HG03175 (cell line): Measurements from ENCODE around the gene TIAM1.

Source experiments
- ATAC-seq: cut with Tn5 transposase; IDR thresholded peaks from one replicate; pipeline ENCODE4 v1.9.1; 2021; ENCODE audit warnings: mild to moderate bottlenecking, moderate library complexity; ENCODE audit not compliant: unreplicated experiment

The TIAM1 gene, protein sequence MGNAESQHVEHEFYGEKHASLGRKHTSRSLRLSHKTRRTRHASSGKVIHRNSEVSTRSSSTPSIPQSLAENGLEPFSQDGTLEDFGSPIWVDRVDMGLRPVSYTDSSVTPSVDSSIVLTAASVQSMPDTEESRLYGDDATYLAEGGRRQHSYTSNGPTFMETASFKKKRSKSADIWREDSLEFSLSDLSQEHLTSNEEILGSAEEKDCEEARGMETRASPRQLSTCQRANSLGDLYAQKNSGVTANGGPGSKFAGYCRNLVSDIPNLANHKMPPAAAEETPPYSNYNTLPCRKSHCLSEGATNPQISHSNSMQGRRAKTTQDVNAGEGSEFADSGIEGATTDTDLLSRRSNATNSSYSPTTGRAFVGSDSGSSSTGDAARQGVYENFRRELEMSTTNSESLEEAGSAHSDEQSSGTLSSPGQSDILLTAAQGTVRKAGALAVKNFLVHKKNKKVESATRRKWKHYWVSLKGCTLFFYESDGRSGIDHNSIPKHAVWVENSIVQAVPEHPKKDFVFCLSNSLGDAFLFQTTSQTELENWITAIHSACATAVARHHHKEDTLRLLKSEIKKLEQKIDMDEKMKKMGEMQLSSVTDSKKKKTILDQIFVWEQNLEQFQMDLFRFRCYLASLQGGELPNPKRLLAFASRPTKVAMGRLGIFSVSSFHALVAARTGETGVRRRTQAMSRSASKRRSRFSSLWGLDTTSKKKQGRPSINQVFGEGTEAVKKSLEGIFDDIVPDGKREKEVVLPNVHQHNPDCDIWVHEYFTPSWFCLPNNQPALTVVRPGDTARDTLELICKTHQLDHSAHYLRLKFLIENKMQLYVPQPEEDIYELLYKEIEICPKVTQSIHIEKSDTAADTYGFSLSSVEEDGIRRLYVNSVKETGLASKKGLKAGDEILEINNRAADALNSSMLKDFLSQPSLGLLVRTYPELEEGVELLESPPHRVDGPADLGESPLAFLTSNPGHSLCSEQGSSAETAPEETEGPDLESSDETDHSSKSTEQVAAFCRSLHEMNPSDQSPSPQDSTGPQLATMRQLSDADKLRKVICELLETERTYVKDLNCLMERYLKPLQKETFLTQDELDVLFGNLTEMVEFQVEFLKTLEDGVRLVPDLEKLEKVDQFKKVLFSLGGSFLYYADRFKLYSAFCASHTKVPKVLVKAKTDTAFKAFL (N-terminal part only)

DNA sequence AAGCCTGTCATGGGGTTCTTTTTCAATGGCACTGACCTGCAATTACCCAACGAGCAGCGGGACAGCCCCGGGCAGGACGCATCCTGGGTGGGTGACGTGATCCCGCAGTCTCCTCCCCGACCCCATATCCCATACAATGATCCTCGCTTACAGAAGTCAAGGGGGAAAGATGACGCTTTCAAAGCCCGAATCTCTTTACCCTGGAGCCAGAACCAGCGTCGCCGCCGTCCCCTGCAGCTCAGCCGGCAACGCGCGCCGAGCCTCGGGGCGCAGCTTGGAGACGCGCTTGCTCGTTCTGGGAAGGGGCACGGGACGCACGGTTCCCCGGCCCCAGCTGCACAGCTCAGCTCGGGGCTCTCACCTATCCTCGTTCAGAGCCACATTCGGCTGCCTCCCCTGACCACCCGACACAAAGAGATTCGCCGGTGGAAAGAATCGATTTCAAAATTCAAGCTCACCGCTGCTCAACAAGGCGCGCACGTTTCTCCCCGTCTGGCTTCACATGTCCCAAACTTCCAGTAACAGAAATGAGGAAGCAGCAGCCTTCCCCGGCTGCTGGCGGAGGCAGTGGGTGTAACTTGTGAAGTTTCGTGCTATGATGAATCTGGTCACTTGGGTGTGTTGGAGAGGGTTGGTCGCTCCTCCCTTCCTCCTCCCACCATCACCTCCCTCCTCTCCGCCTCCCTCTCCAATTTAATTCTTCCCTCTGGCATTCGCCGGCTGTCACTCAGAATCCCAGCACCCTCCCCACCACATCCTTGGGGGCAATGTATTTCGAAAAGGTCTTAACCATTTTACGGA, at the start of gene TIAM1:
Gene TIAM1 (minus strand): TSS at position 582 of the 801 bp plus-strand sequence. CDS start 77,289 bp downstream, outside the sequence.
- no peak for ATAC-seq

DNA sequence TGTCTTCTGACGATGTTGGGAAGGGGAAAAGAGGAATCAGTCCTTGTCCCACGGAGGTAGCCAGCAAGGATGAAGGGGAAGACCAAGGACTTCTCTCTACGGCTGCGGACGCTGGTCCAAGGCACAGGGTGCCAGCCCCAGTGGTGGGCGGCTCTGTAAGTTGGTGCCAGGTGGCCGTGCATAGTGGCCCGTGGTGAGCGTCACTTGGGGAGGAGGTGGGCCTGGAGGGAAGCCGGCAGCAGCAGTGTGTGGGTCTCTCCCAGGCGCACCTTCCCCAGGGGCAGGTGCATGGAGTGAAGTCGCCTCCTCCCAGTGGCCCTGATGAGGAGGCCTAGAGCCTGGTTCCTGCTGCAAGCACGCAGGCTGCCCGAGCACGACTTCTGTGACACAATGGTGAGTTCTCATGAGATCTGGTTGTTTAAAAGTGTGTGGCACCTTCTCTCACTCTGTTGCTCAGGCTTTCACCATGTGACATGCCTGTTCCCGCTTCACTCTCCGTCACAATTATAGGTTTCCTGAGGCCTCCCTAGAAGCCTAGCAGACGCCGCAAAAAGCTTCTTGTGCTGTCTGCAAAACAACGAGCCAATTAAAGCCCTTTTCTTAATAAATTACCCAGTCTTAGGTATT, 43.6 kb upstream of the TIAM1 start:
- ATAC-seq = no peak

DNA sequence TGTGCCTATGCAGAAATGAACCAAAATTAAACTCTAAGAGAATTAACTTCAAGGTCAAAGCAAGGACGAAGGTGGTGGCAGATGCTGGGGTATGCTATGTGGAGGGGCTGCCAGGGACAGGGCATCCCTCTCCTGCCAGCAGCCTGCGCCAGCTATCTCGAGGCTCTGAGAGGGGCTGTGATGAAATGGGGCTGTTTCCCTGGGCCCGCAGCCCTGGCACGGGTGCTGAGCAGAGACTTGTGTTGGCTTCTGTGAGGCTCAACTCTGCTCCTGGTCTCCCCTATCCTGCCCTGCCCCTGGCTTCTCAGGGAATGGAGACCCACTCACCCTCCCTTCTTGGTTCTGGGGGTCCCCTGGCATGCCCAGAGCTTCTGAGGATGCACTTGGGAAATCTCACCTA, 41.9 kb upstream of the TIAM1 start:
- no peak for ATAC-seq

DNA sequence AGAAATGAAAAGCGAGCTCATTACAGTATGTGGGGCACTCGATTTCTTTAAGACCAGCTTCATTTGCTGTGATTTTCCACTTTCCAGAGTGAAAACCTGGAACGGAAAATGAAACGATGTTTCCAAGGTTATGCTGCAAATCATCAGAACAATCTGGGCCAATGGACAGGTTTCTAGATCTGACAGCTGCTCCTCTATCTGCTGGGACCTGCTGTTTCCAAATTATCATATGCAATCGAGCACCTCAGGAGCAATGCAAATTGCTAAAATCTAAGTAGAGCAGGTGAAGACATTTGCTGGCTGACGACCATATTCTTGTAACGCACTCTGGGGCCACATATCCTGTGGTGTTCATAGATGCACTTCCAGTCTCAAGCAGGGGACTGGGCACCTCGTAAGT, 39.7 kb upstream of the TIAM1 start:
- no peak for ATAC-seq

DNA sequence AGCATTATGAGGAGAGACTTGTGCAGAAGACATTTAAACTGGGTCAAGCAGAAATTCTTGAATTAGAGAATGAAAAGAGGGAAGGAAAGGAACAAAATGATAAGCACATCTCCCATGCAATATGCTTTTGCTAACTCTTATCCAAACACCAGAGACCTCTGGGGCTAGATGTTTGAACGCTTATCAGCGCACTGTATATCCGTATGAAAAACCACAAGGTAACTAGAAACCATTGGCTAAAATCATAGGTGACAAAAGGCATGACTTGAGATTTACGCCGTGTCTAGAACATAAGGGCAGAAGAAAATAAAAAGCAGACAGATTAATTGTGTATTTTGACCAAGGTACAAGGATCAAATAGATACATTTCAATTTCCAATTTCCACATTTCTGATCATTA, 38.0 kb upstream of the TIAM1 start:
- ATAC-seq = no peak

DNA sequence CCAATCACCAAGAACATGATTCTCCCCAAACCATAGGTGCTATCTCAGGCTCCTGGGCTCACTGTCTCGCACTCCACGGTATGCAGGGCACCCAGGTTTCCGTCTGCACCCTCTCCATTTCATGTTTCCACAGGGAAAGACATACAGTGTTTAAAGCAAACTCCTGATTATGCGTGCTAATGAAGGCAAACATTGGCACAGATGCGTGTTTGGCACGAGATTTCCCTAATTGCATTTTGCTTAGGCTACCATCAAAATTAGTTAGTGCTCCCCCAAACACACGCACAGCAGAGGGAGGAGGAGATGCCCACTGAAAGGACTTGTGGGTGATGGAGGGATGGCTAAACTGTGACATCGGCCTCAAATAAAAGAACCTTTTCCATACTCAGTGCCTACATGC, 32.2 kb upstream of the TIAM1 start:
- no peak for ATAC-seq

DNA sequence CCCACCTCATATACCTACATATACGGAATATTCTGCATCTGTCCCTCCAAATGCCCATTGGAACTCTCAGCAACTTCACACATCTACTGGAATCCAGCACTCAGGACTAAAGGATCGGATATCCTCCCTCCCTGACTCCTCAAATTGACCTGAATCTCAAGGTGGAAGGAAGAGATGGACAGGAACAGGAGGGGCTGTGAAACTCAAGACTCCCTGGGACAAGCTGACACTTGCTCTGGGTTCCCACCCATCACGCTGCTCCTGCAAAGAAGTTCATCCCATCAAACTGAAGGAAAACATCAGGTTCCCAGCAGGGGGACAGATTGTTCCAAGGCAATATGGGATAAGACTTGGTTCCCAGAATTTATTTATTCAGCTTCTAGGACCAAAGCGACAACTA, 30.3 kb upstream of the TIAM1 start:
- ATAC-seq = no peak

DNA sequence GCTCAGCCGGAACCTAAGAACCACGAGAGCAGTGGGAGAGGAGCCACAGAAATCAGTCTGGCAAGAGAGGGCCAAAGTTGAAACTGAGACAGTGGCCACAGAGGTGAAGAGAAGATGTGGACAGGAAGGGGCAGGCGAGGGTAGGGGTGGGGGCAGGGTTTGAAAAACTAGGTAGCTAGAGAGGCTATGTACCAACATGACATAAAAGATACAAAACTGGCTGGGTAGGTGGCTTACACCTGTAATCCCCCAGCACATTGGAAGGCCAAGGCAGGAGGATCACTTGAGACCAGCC, 28.4 kb upstream of the TIAM1 start:
- ATAC-seq = no peak

DNA sequence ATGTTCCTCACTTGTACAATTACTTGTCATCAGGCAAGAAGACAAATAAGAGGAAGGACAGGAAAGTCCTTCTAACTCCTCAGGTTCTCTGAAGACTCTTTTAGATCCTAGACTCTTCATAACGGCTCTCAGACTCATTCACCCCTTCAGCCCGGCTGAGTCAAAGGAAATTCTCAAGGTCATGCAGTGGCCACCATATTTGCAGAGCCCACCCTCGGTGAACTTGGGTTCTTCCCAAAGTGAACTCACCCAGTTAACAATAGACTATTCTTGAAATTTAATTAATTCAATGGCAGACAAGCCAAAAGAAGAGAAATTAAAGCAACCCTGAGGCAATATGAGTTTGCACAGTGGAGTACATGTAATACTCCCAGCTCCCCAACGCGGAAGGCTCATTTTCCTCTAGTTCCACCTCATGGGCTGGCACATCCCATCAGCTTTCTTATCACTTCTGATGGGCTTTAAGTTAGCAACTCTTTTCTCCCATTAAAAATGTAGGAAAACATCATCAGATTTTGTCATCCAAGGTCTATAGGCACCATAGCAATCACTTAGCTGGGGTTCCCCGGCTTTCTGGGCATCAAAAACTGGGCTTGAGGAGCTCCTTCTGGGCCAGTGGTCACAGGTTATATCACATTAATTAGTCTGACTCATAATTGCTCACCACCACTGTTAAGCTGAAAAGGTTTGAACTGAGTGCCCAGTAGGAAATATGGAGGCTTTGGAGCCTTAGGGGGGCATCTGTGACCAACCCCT, 27.8 kb upstream of the TIAM1 start:
- ATAC-seq = no peak

DNA sequence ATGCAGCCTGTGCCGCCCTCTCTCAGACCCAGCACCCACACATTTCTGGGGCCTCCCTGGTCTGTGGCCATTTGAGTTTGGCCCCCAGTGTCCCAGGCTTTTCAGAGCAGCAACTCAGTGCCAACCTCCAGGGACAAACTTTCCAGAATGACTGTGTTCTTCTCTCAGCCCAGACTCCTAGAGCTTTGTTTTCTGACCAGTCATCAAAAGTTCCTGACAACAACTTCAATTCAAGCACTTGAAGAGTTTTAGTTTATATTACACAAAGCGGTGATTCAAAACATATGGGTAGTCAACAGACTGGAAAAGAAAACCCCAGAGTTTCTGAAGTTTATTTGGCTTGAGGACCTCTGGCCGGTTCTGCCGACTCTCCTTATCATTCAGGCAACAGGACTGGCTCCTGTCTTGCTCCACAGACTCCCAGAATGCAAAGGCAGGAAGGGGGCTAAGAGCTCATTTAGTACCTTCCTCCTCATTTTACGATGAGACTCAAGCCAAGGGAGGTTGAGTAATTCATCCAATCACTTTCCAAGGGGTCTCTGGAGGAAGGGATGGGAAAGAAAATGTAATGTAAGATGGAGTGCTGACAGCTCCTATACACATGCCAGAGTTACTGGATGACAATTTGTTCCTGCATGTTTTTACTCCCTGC, 27.0 kb upstream of the TIAM1 start:
- no peak for ATAC-seq

DNA sequence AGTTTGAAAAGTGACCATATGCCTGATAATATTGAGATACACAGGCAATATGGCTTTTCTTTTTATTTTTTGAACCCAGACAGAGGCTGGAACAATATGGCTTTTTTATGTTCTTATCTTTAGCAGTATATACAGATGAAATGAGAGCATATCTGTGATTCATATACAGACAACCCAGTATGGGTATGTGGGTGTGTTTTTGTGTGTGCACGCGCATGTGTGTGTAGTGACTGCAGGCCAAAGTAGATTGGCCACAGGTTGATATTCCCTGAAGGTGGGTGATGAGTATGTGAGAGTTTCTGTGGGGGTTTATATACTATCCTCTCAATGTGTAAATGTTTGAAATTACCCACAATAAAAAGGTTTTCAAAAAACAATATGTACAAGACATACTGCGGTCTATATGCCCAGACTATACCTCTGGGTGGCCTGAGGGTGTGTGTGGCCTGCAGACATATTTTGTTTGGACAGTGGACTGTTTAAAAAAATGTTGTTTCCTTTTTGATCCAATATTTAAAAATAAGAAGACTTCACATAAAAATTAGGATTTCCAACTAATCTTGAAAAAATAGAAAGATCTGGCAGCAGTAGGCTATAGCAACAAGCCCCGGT, 26.3 kb upstream of the TIAM1 start:
- no peak for ATAC-seq

DNA sequence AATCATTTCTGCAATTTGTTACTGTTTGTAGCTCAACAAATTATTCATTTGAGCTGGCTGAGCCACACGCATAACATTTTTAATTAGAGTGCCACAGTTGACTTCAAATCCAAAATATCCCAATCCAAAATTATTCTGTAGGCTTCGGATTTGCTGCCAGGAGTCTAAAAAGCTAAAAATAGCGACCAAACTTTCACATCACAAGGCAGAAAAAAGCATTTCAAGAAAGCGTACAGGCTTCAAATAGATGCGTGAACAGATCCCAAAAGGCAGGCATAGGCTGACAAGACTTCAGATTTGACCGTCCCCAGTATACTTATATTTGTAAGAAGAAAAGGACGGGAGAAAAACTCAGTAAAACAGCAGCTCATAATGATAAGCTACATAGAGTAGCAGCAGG, 24.3 kb upstream of the TIAM1 start:
- no peak for ATAC-seq

DNA sequence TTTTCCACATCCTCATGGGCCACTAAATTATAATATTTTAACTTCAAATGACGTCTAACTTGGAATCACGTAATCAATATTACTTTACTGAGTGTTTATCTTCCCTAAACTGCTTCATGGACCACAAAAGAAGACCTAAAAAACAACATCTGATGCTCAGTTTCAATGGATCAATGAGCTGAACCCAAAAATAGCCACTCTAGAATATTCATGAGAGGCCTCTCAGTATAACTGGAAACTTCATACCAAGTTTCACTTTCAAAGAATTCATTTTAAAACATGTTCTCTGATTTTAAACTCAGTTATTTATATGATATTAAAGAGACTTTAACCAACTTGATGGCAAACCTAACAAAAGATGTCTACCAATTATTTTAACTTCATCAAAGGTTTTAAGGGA, 23.7 kb upstream of the TIAM1 start:
- no peak for ATAC-seq

DNA sequence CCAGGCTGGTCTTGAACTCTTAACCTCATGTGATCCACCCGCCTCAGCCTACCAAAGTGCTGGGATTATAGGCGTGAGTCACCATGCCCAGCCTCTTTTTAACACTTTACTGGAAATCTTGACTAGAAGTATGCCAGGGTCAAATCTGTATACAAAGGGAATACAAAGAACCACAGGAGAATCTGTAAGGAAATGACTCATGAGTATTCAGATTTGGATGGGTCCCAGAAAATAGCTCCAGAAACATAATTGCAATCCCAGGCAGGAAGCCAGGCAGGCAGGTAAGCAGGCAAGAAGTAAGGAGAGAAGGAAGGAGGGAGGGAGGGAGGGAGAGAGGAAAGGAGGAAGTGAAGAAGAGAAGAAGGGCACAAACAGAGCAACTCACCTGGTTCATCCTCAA, 22.8 kb upstream of the TIAM1 start:
- ATAC-seq = no peak

DNA sequence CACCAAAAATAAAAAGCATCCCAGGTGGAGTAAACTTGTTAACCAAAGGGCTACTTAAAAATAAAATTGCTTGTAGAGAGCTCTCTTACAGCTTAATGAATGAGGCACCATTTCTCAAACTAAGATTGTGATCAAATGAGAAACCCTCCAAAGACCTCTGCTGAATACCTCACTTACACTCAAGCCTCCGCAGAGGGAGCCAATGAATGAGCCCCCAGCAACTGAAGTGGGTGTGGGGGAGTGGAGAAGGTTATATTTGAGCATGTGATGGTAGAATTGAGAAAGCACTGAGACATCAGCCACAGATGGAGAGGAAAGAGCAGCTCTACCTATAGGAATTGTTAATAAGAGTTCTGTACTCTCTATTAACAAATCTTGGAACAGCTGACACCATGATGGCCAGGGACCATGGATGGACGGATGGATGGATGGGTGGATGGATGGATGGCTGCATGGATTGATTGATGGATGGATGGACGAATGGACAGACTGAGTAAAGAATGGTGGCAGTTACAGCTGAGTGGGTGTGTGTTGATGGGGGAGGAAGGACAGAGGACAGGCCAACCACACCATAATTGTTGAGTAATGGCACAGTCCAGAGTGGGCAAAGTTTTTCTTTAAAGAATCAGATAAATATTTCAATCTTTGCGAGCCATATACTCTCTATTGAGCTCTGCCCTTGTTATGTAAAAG, 20.3 kb upstream of the TIAM1 start:
- no peak for ATAC-seq

DNA sequence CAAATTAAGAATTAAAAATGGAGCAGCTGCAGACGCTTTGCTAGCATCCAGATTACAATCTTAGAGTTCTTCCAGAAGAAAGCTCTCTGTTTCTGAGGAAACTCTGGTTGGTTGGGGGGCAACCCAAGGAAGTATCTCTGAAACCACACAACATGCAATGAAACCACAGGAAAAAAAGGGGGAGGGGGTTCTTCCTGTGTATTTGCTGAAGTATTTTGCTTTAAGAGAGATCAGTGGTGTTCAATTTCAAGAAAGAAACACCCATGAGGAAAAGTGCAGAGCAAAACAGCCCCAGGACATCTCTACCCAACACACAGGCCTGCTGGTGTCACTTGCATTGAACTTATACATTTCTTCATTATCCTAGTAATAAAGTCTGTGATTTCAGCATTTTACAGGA, 19.7 kb upstream of the TIAM1 start:
- ATAC-seq = no peak

DNA sequence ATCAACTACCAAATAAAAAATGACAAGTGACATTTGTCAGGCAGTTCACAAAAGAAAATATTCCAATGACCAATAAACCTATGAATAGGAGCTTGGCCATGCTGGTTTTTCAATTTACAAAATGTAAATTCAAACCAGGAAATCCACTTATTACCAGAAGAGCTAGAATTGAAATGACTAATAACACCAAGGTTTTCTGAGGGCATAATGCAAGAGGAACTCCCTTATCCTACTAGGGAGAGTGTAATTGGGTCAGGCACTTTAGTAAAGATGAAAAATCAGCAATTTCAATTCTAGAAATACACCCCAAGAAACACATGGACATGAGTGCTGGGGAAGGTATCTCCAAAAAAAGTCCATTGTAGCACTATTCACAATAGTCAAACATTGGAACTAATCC, 16.7 kb upstream of the TIAM1 start:
- no peak for ATAC-seq

DNA sequence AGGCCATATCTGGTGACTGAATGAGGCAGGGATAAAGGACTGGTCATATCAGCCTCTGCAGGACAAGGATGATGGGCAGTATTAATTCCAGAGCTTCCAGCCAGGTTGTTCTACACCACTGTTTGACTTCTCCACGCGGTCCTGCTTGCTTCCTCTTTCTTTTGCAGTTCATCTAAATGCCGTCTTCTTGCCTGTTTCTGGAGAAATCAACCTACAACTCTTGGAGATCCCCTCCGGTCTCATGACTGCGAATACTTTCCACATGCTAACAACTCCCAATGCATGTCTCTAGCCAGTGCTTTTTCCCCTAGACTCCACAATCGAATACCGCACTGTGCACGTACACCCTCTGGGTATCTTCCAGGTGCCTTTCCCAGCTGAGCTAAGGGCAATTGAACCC, 14.1 kb upstream of the TIAM1 start:
- no peak for ATAC-seq
